HG03139 (cell line): Measurements from ENCODE around the gene WBP1L.
A peak's percentile ranks its signal among the peaks of the same experiment; 100 is the strongest.
"Not testable (repeated sequence)": the region's sequence is repeated elsewhere in the genome, so short reads cannot be mapped to it uniquely, and the experiment has no call there.

Source experiments
- ATAC-seq: cut with Tn5 transposase; IDR thresholded peaks from one replicate; pipeline ENCODE4 v1.9.1; 2021; ENCODE audit not compliant: unreplicated experiment

The WBP1L gene

DNA sequence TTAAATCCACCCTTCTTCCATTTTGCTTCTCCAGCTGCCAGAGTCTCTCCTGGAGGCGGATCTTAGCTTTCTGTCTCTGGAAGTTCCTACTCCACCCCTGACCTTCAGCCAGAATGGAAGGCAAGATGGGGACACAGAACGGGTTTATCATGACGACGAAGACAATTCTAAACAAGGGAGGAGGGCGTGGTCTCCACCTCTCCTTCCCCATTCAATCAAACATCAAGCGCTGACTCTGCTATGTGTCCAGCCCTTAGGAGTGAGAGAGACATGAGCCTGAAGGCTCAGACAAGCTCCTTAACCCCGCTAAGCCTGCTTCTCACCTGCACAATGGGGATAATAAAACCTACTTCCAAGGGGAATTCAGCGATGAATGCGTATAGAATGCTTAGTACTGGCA, 90.4 kb downstream of the WBP1L start:
- ATAC-seq = no peak

DNA sequence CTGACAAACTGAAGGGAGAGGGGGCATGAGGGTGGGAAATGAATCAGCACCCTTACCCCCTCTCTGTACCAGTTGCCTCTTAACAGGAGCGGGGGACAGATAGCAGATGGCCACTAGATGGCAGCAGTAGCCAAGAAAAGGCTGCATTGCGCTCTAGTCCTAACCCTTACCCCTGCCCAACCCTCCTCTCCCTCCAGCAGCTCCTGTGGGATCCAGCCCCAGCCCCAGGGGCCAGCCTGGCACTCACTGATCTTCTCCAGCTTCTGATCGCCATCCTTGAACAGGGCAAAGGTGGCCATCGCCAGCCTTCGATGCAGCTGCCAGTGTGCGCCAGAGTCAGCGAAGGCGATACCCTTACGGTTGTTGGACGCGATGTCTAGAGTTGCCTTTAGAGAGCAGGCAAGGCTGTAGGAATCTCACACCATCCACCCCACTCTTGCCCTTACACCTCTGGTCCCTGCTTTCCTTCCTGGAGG, 91.3 kb downstream of the WBP1L start:
- ATAC-seq = peak; percentile 63

DNA sequence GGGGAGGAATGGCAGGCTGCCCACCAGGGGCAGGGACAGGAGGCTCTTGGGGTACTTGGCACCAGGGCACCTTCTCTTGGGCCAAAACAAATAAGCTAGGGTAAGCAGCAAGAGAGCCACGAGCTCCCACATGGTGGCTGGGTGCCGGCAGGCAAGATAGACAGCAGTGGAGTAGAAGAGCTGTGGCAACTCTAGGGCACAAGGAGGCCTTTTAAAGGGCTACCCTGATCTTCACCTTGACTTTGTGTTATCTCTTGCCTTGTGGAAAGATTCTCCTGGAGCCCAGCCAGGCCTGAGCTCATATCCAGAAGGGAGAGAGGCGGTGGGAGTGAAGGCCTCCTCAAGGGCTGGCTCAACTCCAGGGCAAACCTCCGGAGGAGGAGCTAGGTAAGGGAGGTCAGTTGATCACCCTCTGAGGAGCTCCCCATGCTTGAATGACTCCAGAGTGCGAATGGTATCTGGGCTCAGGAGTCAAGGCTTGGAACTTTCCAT, 93.5 kb downstream of the WBP1L start, which contains the start of gene CYP17A1:
TSS of gene CYP17A1 (minus strand) at position 184 of the 492 bp plus-strand sequence. CDS start at position 132, 52 bp downstream.
- ATAC-seq = no peak

DNA sequence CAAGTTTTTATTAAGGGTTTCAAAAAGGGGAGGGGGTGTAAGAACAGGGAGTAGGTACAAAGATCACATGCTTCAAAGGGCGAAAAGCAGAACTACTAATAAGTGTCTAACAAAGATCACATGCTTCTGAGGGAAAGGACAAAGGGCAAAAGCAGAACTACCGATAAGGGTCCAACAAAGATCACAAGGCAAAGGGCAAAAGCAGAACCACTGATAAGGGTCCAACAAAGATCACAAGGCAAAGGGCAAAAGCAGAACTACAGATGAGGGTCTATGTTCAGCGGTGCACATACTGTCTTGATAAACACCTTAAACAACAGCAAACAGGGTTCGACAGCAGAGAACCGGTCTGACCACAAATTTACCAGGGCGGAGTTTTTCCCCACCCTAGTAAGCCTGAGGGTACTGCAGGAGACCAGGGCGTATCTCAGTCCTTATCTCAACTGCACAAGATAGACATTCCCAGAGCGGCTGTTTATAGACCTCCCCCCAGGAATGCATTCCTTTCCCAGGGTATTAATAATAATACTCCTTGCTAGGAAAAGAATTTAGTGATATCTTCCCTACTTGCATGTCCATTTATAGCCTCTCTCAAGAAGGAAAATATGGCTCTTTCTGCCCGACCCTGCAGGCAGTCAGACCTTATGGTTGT, 94.7 kb downstream of the WBP1L start:
- ATAC-seq = not testable (repeated sequence)

DNA sequence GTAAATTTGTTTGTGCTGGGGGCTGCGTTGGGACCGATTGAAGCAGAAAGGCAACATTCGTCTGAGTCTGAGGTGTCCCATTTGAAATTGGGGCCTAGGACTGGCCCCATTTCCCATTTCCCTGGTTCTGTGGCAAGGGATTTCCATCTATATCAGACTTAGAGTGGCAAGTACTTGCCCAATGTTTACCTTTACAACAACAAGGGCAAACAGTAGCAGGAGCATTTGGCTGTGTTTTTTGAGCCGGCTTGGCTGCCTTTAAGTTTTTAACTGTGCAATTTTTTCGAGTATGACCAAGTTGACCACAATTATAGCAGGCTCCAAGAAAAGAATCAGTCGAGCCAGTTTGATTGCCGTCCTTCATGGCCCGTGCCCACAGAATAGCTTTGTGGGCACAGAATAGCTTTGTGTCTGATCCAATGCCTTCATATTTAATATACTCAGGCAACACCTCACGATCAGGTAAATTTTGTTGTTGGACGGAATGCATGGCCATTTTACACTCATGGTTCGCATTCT, 98.1 kb downstream of the WBP1L start:
- ATAC-seq = no peak

DNA sequence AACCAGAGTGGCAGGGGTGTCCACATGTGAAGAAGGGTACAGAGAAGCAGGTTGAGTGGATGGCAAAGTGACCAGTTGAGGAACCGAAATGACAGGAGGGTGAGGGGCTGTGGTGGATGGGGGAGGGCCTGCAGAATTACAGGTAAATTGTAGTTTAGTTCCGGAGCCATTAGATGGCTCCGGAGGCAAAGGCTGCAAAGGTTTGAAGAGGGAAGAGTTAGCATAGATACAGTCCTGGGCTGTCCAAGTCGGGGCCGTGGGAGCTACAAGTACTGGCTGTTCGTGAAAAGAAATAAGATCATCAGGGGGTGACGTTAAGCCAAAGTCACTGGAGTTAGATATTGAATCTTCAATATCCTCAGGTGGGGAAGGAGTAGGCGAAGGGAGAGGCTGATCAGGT, 99.4 kb downstream of the WBP1L start:
- ATAC-seq = not testable (repeated sequence)

DNA sequence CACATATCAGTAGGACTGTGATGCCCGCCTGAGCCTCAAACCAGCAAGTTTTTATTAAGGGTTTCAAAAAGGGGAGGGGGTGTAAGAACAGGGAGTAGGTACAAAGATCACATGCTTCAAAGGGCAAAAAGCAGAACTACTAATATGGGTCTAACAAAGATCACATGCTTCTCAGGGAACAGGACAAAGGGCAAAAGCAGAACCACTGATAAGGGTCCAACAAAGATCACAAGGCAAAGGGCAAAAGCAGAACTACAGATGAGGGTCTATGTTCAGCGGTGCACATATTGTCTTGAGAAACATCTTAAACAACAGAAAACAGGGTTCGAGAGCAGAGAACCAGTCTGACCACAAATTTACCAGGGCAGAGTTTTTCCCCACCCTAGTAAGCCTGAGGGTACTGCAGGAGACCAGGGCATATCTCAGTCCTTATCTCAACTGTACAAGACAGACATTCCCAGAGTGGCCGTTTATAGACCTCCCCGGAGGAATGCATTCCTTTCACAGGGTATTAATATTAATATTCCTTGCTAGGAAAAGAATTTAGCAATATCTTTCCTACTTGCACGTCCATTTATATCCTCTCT, 100.5 kb downstream of the WBP1L start:
- ATAC-seq = not testable (repeated sequence)

DNA sequence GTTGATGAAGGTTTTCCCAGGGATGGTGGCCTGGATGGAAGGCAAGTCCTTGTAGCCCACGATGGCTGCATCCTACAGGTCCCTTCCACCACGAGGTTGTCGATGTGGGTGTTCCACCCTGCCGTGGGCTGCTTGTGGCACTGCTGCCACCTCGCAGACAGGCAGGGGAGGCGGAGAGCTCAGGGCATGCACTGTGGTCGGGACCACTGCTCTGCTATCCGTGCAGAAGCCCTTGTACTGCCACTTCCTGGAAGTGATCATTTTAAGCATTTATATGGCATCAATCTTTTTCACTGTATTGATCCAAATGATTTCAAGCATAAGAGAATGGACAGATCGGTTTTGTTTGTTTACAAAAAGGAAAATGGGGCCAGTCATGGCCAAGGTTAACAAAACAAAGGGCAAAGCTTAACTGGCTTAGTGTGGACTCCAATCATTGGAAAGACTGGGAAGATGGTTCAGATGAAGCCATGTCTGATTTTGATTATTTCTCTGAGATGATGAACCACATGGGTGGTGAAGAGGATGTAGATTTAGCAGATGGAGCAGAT, 101.7 kb downstream of the WBP1L start:
- no peak for ATAC-seq

DNA sequence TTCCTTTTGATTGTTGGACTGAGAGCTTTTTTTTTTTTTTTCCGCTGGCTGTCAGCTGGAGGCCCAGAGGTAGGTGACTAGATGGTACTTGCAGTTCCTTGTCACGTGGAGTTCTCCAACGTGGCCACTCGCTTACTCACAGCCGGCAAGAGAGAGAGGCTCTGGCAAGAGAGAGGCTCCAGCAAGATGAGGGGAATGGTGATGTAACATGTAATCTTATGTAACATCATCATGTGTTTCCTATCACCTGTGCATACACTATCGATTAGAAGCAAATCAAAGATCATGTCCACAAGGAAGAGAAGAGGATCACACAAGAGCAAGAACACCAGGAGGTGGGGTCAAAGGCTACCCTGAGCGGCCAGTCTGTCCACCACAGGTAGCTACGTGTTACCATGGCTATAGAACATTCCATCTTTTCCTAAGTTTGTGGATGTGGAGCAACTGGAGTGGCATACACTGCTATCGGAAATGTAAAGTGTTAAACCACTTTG, 106.3 kb downstream of the WBP1L start:
- ATAC-seq = no peak

DNA sequence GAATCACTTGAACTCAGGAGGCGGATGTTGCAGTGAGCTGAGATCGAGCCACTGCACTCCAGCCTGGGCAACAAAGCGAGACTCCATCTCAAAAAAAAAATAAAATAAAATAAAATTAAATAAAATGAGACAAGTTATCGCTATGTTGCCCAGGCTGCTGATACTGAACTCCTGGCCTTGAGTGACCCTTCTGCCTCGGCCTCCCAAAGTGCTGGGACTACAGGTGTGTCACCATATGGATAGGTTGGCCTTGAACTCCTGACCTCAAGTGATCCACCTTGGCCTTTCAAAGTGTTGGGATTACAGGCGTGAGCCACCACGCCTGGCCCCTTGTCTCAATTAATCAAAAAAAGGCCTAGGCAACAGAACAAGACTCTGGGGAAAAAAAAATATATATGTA, 109.5 kb downstream of the WBP1L start:
- ATAC-seq = not testable (repeated sequence)

DNA sequence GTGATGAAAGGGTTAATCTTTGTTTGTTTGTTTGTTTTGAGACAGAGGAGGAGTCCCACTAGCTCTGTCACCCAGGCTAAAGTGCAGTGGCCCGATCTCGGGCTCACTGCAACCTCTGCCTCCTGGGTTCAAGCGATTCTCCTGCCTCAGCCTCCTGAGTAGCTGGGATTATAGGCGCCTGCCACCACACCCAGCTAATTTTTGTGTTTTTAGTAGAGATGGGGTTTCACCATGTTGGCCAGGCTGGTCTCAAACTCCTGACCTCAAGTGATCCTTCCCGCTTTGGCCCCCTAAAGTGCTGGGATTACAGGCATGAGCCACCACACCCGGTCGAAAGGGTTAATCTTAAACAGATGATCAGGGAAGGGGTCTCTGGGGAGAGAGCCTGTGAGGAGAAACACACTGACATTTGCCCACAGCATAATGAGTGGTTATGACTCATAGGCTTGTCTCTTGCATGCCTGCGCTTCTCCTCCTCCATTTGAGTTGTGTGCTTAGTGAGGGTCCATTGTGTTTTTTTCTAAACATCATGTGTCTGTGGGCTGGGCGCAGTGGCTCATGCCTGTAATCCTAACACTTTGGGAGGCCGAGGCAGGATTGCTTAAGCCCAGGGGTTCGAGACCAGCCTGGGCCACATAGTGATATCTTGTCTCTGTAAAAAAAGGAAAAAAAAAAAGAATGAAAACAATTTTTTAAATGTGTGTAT, 112.1 kb downstream of the WBP1L start:
- not testable (repeated sequence) for ATAC-seq

DNA sequence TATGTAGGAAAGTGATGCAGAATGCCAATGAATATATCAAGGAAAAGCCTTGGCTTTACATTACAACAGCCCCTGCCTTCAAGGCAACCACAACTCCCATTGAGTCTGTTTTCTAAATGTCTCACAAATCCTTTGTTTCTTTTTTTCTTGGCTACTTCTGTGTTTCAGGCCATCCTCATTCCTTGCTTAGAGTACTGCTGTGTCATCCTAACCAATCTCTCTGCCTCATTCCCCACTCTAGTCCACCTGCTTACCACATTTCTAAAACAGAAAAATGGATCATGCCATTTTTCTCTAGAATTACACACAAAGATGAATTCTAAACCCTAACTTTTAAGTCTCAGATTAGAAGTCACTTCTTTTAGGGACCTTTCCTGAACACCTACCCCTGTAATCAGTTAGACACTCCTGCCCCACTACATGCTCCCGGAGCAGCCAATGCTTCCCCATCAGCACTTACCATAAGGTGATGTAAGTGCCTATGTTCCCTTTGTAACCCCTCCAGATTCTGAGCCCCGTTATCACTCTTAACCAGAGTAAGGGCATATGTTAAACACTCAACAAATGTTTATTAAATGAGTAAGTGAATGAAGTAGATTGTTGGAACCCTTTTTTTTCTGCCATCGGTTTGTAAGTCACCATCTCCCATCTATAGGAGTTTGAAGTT, 113.1 kb downstream of the WBP1L start:
- no peak for ATAC-seq

DNA sequence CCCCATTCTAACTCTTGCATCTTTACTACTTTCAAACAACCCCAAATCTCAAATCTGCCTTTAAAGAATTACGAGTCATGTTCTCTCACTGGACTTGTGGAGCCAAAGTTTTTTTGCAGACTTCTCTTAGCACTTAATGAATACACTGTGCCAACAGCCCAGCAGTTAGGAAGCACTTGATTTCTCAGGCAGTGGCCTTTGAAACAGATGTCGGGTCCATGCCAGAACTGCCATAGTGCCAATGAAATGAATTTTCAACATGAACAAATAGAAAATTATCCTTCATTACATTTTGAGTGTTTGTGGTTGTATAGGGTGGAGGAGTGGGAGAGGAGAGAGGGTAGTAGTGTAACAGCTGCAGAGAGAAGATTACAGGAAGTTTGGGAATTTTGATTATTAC, 116.2 kb downstream of the WBP1L start:
- no peak for ATAC-seq

DNA sequence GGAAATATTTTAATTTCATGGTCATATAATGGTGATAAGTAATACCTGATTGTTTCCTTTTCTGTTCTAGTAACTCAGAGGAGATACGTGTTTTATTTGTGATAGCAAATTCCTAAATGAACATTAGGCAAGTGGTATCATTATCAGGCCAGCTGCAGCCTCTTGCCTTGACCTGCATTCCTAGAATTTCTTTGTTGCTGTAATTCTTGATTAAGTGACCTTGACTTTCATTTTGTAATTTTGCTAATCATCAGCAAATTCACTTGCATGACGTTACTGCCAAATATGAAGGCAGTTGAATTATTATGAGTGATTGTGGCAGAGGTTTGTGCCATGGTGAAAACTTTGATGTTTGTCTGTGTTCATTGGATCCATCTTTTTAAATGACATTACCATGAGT, 119.9 kb downstream of the WBP1L start:
- no peak for ATAC-seq

DNA sequence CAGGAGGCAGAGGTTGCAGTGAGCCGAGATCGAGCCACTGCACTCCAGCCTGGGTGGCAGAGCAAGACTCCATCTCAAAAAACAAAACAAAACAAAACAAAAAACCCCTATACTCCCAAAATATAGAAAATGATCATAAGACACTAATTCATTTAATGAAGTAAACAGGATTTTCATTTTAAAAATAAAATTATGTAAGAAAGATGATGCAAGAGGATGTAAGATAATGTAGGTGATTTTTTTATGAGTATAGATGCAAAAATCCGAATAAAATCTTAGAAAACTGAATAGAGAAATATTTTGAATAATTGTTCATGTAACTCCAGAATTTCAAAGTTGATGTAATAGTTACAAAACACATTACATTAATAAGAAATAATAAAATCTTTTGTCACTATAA, 121.9 kb downstream of the WBP1L start:
- no peak for ATAC-seq
